ENCODE results near the gene PARP12. TPM values are rescaled to one million over a fixed set of nuclear protein-coding genes. Genes with fewer than 3 reads are reported as not detected.

The PARP12 gene
- total RNA-seq, 4 donors from 2014 or later = 25.8 to 60.8 (median 29.1) TPM

DNA sequence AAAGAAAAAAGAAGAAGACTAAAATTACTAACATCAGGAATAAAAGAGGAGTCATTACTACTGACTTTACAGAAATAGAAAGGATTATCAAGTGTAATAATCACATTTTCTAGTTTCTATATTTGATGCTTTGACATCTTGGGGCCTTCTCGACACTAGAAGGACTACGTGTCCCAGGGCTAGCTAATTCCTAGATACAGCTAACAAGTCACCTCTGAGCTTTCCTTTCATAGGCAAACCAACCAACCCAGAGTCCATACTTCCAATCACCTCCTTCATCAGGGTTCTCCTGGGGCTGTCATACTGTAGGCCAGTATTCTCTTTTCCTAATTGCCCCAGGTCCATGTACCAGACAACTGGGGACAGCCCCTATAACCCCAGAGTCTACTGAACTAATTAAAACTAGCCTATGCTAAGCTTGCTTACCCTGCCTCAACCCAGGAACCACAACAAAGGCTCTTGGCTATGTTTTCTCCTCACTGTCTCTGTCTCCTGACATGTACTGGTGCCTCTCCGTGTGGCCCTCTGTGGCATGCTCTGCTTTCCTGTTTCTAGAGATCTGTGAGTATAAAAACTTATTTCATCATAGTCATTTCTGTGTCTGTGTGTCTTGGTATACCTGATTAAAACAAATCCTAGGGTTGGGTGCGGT is 6.7 kb upstream of the PARP12 start:
- TF ChIP-seq, protein P1, sequence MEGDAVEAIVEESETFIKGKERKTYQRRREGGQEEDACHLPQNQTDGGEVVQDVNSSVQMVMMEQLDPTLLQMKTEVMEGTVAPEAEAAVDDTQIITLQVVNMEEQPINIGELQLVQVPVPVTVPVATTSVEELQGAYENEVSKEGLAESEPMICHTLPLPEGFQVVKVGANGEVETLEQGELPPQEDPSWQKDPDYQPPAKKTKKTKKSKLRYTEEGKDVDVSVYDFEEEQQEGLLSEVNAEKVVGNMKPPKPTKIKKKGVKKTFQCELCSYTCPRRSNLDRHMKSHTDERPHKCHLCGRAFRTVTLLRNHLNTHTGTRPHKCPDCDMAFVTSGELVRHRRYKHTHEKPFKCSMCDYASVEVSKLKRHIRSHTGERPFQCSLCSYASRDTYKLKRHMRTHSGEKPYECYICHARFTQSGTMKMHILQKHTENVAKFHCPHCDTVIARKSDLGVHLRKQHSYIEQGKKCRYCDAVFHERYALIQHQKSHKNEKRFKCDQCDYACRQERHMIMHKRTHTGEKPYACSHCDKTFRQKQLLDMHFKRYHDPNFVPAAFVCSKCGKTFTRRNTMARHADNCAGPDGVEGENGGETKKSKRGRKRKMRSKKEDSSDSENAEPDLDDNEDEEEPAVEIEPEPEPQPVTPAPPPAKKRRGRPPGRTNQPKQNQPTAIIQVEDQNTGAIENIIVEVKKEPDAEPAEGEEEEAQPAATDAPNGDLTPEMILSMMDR (IDR thresholded peaks at IDR 0.05; ENCODE audit: low read depth) = no peak

DNA sequence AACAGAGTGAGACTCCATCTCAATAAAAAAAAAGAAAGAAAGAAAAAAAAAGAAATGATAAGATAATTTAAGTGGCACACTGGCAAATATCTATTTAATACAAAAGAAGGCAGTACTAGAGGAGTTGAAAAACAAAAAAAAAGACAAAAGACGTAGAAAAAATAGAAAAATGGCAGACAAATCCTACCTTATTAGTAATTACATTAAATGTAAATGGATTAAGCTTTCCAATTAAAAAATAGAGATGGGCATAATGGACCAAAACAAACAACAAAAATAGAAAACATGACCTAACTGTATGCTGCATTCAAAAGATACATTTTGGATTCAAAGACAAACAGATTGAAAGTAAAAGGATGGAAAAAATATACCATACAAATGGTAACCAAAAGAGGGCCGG is 5.3 kb upstream of the PARP12 start:
- TF ChIP-seq, protein P1 (IDR thresholded peaks at IDR 0.05; ENCODE audit: low read depth) = no peak

DNA sequence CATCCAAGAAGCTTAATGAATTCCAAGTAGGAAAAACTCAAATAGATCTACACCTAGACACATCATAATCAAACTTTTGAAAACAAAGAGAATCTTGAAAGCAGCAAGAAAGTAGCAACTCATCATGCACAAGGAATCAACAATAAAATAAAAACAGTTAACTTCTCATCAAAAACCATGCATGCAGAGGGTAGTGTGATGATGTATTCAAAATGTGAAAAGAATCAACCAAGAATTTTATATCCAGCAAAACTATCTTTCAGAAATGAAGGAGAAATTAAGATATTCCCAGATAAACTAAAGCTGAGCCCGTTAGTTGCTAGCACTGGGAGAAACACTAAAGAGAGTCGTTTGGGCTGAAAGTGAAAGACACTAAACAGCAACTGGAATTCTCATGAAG is 4.3 kb upstream of the PARP12 start:
- TF ChIP-seq, protein P1 (IDR thresholded peaks at IDR 0.05; ENCODE audit: low read depth) = no peak

DNA sequence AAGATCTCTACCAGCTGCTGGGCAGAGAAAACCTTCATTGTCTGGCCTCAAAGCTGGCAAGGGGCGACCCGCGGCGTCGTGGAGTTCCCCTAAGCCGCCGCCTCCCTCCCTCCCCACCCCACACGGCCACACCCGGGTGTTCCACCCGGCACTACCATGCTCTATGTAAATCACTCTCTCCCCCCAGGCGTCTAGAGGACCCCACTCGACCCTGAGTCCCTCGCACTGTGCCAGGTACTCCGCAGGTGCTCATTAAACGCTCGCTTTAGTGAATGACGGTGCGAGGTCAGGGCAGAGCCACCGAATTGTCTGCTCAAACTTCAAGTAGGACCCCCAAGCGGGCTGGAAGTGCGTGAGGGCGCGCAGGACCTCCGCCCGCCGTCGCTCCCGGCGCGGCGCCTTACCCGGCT is 628 bp downstream of the PARP12 start:
- TF ChIP-seq, protein P1 (IDR thresholded peaks at IDR 0.05; ENCODE audit: low read depth) = no peak

DNA sequence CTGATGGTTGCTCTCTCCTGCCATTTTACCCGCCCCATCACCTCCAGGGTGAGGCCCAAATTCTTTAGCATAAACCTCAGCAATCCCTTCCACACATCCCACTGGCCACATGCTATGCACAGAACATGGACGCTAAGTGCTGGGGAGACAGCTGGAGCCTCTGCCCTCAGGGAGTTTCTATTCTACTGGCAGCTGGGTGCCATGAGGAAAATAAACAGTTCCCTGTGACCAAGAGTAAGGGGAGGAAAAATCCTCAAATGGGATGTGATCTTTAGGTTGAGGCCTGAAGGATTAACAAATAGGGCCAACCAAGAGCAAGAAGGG is 1.2 kb downstream of the PARP12 start:
- TF ChIP-seq, protein P1 (IDR thresholded peaks at IDR 0.05; ENCODE audit: low read depth) = no peak

DNA sequence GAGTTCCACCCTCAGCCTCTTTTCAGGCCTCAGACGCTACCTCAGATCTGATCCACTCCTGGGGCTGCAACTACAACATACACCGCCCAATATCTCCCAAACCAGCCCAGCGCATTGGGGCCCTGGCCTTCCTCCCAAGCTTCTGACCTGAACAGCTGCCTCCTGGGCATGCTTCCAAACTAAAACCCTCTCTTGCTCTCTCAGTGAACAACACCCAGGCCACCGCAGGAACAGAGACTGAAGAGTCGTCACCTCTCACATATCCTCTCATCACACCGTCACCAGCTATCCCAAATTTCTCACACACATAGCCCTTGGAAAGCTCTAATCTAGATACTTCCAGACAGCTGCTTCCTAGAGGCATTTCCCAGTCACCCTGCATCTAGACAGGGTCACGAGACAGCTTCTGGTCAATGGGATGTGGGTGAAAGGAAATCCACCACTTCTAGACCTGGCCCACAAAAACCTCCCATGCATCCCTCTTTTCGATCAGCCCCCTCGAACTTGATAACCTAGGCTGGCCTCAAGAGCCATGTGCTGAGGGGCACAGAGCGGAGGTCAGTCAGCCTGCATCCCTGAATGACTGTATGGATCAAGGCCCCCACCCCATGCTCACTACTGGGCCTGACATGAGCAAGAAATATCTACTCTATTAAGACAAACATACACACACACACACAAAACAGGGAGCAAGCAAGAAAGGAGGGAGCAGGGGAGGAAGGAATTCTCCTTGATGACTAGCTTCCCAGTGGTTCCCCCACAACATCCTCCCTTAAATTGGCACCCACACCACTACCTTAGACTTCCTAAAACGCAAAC is 1.8 kb downstream of the PARP12 start:
- TF ChIP-seq, protein P1 (IDR thresholded peaks at IDR 0.05; ENCODE audit: low read depth) = no peak

DNA sequence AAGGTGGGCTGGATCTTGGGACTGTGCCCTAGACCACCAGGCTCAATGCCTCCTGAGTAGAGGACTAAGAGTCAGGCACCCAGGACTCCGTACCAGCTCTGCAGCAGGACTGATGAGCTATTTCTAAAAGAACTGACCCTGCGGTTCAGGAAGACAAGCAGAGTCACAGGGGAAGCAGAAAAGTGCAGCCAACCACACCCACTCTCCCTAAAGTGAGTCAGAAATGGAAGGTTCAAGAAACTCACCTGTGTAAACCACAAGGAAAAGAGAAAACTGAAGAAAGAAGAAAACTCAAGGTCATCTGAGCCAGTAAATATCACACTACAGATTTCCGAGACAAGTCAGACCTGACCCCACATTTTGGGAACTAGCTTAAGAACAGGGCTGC is 2.5 kb downstream of the PARP12 start:
- TF ChIP-seq, protein P1 (IDR thresholded peaks at IDR 0.05; ENCODE audit: low read depth) = no peak

Measured in subcutaneous adipose tissue (tissue), 4 donors.